Neural progenitor cell (in vitro differentiated cells): ENCODE data around the gene PPP1R18.

Experiments used
- CTCF ChIP-seq: fragments of 200-600 bp; sonication (generic); IDR thresholded peaks from 2 replicates; pipeline ENCODE4 v1.5.1; 2017; ENCODE audit warnings: antibody characterized with exemption, mild to moderate bottlenecking
- EZH2 ChIP-seq: fragments of 200-600 bp; sonication (generic); IDR thresholded peaks from 2 replicates; pipeline ENCODE4 v1.6.1; 2017; ENCODE audit warnings: antibody characterized with exemption, mild to moderate bottlenecking, moderate library complexity

- no peak for TF ChIP-seq CTCF
- TF ChIP-seq EZH2: no peak
These were observed 45.4 kb downstream of the PPP1R18 start for GRCh38 chr6:30641048-30641447.
